Measurements from ENCODE around the gene CUL7. TPM values are rescaled to one million over a fixed set of nuclear protein-coding genes. Genes with fewer than 3 reads are reported as not detected.
A peak's percentile ranks its signal among the peaks of the same experiment; 100 is the strongest.

CUL7 gene
- total and polyA plus RNA-seq, 9 of the 15 experiments (the other 6 are each of a cell fraction or from before 2014, with no cell fraction given), result 0.44 to 20.1 (median 8.6) TPM

- TF ChIP-seq CGGBP1 (CRISPR knock-in tag; IDR thresholded peaks at IDR 0.05) (0 out of 2 replicates have a peak, but pooled peaks have one; percentile 46), MAZ (CRISPR knock-in tag; conservative IDR thresholded peaks at IDR 0.05 in 1 of 2, IDR thresholded peaks at IDR 0.05 in 1 of 2) (peak in 1 of 2 experiments; percentile 31; a peak in 1 of 4 replicates), PTRF (tag; IDR thresholded peaks at IDR 0.05) (no peak), ZNF766 (CRISPR knock-in tag; conservative IDR thresholded peaks at IDR 0.05) (no peak), POLR2A (conservative IDR thresholded peaks at IDR 0.05) (peak; percentile 53; the same call in 1 of the 2 replicates), ATF1 (CRISPR knock-in tag; IDR thresholded peaks at IDR 0.05) (no peak), ATF1 (tag; IDR thresholded peaks at IDR 0.05) (peak; percentile 62), CREM (IDR thresholded peaks at IDR 0.05; ENCODE audit: low read depth) (0 out of 2 replicates have a peak, but pooled peaks have one; percentile 11), ATF7 (IDR thresholded peaks at IDR 0.05) (peak; percentile 30; the same call in 1 of the 2 replicates), LEF1 (IDR thresholded peaks at IDR 0.05) (peak; percentile 18; the same call in 1 of the 2 replicates), BRCA1 (IDR thresholded peaks at IDR 0.05) (no peak), BRCA1 (CRISPR knock-in tag; IDR thresholded peaks at IDR 0.05) (no peak), C11orf30 (IDR thresholded peaks at IDR 0.05; ENCODE audit: low read depth) (0 out of 2 replicates have a peak, but pooled peaks have one; percentile 3), PHF8 (IDR thresholded peaks at IDR 0.05; ENCODE audit: borderline replicate concordance, low read length) (peak; percentile 36; the same call in 1 of the 2 replicates)
- TF ChIP-seq, protein P1, sequence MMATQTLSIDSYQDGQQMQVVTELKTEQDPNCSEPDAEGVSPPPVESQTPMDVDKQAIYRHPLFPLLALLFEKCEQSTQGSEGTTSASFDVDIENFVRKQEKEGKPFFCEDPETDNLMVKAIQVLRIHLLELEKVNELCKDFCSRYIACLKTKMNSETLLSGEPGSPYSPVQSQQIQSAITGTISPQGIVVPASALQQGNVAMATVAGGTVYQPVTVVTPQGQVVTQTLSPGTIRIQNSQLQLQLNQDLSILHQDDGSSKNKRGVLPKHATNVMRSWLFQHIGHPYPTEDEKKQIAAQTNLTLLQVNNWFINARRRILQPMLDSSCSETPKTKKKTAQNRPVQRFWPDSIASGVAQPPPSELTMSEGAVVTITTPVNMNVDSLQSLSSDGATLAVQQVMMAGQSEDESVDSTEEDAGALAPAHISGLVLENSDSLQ (IDR thresholded peaks at IDR 0.05), result peak; percentile 92
- TF ChIP-seq, protein P2, sequence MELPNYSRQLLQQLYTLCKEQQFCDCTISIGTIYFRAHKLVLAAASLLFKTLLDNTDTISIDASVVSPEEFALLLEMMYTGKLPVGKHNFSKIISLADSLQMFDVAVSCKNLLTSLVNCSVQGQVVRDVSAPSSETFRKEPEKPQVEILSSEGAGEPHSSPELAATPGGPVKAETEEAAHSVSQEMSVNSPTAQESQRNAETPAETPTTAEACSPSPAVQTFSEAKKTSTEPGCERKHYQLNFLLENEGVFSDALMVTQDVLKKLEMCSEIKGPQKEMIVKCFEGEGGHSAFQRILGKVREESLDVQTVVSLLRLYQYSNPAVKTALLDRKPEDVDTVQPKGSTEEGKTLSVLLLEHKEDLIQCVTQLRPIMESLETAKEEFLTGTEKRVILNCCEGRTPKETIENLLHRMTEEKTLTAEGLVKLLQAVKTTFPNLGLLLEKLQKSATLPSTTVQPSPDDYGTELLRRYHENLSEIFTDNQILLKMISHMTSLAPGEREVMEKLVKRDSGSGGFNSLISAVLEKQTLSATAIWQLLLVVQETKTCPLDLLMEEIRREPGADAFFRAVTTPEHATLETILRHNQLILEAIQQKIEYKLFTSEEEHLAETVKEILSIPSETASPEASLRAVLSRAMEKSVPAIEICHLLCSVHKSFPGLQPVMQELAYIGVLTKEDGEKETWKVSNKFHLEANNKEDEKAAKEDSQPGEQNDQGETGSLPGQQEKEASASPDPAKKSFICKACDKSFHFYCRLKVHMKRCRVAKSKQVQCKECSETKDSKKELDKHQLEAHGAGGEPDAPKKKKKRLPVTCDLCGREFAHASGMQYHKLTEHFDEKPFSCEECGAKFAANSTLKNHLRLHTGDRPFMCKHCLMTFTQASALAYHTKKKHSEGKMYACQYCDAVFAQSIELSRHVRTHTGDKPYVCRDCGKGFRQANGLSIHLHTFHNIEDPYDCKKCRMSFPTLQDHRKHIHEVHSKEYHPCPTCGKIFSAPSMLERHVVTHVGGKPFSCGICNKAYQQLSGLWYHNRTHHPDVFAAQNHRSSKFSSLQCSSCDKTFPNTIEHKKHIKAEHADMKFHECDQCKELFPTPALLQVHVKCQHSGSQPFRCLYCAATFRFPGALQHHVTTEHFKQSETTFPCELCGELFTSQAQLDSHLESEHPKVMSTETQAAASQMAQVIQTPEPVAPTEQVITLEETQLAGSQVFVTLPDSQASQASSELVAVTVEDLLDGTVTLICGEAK (IDR thresholded peaks at IDR 0.05), result peak; percentile 59
- TF ChIP-seq, protein P2 (CRISPR knock-in tag; IDR thresholded peaks at IDR 0.05), result no peak
Observed at GRCh38 chr6:43093436-43094289, 40.0 kb upstream of the CUL7 start (continued).
